Lower leg skin (tissue), 4 donors: ENCODE measurements around the gene MTA1. TPM values are rescaled to one million over a fixed set of nuclear protein-coding genes. Genes with fewer than 3 reads are reported as not detected.

Experiments used
- DNase-seq, 2 donors: peaks; one replicate each; pipeline ENCODE4 v3.0.0-alpha.2; 2019; ENCODE audit warnings: low spot score in 2 of 2
- H3K4me3 ChIP-seq: fragments of 200-600 bp; sonication (generic); 2 replicates; pipeline ENCODE4 v1.5.1; 2017; ENCODE audit warnings: mild to moderate bottlenecking, low read depth; ENCODE audit not compliant: poor library complexity, severe bottlenecking
- CTCF ChIP-seq, 3 donors: fragments of 450-650 bp; IDR thresholded peaks; one replicate each; pipeline ENCODE4 v1.5.1; 2016; ENCODE audit warnings: antibody characterized with exemption in 3 of 3, mild to moderate bottlenecking in 3 of 3, moderate library complexity in 2 of 3
- POLR2A ChIP-seq, 2 donors: fragments of 450-650 bp; IDR thresholded peaks; one replicate each; pipeline ENCODE4 v1.6.1; 2016 to 2017; ENCODE audit warnings: antibody characterized with exemption in 2 of 2, mild to moderate bottlenecking in 1 of 2, moderate library complexity in 1 of 2
- WGBS, 2 donors: methylation state at CpG; one replicate each; pipeline ENCODE4 v1.1.5; 2018; 5-methylcytosine and 5-hydroxymethylcytosine counted together
- intact Hi-C: fragments of 100-400 bp; cut with DNase I; formaldehyde crosslinking; loops from one replicate; pipeline ENCODE4 v1.15.0; 2023; ENCODE audit warnings: low total_unique reads
- total RNA-seq, 4 donors: library from RNA; depleted of rRNA; stranded (reverse); fragments of >200 nt; gene quantifications; one replicate each; pipeline ENCODE4 v1.1.0, GENCODE V29; 2016

MTA1 gene
- total RNA-seq, 4 donors from 2014 or later = 39.3 to 56.7 (median 46.4) TPM

- intact Hi-C loops = loop anchor here (10.0 kb wide), 1 partner anchor 119 kb away; no protein-coding TSS in a partner anchor
Measured at GRCh38 chr14:105493921-105494605, 74.4 kb downstream of the MTA1 start.

GRCh38 chr14:105494606-105494929 is 74.9 kb downstream of the MTA1 start:
- DNase-seq = no peak
- intact Hi-C loops = loop anchor here (10.0 kb wide), 1 partner anchor 120 kb away; no protein-coding TSS in a partner anchor
- no peak overlapping the region for H3K4me3 ChIP-seq
- TF ChIP-seq CTCF (IDR thresholded peaks at IDR 0.05) (no peak), POLR2A (IDR thresholded peaks at IDR 0.05) (no peak)
- WGBS, 2 donors = 86 to 87% methylated on average over 6 of the region's 6 CpGs

More at GRCh38 chr14:105493921-105494605, 74.4 kb downstream of the MTA1 start:
- WGBS, 2 donors = 79% methylated on average over 10 to 12 of the region's 16 CpGs
- peak in 1 of 2 donors; percentile 84 for DNase-seq
- no peak overlapping the region for H3K4me3 ChIP-seq
- no peak for TF ChIP-seq POLR2A (IDR thresholded peaks at IDR 0.05)

GRCh38 chr14:105495101-105495989 is 75.7 kb downstream of the MTA1 start:
- 60 to 62% methylated on average over 11 to 14 of the region's 18 CpGs for WGBS, 2 donors
- intact Hi-C loops = loop anchor here (10.0 kb wide), 1 partner anchor 121 kb away; no protein-coding TSS in a partner anchor
- no peak overlapping the region for H3K4me3 ChIP-seq
- TF ChIP-seq POLR2A (IDR thresholded peaks at IDR 0.05) (no peak), CTCF (IDR thresholded peaks at IDR 0.05) (no peak)
- peak in 1 of 2 donors; percentile 86 for DNase-seq

GRCh38 chr14:105495990-105496830 is 76.6 kb downstream of the MTA1 start:
- no peak for TF ChIP-seq POLR2A (IDR thresholded peaks at IDR 0.05)
- TF ChIP-seq CTCF (IDR thresholded peaks at IDR 0.05) = no peak
- H3K4me3 ChIP-seq = no peak overlapping the region
- intact Hi-C loops = loop anchor here (10.0 kb wide), 1 partner anchor 121 kb away; no protein-coding TSS in a partner anchor
- peak in 1 of 2 donors; percentile 84 for DNase-seq
- WGBS, 2 donors = 65 to 82% methylated on average over 11 to 15 of the region's 18 CpGs

GRCh38 chr14:105496831-105497591 is 77.4 kb downstream of the MTA1 start:
- peak in 1 of 2 donors; percentile 82 for DNase-seq
- TF ChIP-seq CTCF (IDR thresholded peaks at IDR 0.05) (no peak), POLR2A (IDR thresholded peaks at IDR 0.05) (no peak)
- H3K4me3 ChIP-seq = no peak overlapping the region
- WGBS, 2 donors = 90 to 91% methylated on average over 15 to 28 of the region's 32 CpGs
- intact Hi-C loops = loop anchor here (10.0 kb wide), 1 partner anchor 122 kb away; no protein-coding TSS in a partner anchor
